GM21367 (cell line): ENCODE results near the gene DNM2.

ENCODE experiments used
- ATAC-seq: cut with Tn5 transposase; IDR thresholded peaks from one replicate; pipeline ENCODE4 v1.9.1; 2021; ENCODE audit not compliant: unreplicated experiment

The DNM2 gene

DNA sequence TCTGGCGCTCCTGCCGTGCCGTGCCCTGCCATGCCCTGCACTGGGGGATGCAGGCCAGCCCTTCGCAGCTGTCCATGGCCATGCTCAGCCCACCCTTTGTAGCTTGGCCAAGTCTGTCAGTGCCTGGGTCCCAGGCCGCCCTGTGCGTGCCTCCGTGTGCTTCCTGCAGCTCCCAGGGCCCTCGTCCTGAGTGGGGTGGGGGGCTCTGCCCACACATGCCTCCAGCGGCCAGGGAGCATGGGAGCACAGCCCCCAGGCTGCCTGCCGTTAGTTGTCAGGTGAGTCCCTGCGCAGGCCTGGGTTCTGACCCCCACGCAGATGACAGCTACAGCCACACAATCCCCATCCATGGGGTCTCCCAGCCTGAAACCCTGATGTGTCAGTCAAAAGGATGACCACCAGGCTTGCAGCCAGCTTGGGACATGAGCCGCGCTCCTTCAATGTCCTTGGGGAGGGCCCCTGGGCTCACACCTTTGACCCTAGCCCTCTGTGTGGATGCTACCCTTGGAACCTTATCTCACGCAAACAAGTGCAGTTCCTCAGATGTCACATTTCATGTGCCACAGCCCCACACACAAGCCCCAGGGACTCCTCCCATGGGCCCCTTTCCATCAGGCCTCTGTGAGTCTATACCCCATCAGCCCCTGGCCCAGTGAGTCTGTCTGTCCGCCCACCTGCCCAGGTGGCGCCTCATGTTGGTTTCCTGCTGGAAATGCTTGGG, 93.7 kb downstream of the DNM2 start:
- no peak for ATAC-seq

DNA sequence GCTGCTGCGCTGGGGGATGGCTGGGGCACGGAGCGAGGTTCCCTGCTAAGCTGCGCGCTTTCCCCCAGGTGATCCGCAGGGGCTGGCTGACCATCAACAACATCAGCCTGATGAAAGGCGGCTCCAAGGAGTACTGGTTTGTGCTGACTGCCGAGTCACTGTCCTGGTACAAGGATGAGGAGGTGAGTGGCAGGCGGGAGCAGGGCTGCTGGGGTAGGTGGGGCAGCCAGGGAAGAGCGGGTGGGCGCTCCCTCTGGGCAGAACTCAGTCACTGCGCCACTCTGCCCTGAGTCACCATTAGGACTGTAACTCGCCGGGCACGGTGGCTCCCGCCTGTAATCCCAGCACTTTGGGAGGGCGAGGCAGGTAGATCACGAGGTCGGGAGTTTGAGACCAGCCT, 94.3 kb downstream of the DNM2 start:
- ATAC-seq = no peak

DNA sequence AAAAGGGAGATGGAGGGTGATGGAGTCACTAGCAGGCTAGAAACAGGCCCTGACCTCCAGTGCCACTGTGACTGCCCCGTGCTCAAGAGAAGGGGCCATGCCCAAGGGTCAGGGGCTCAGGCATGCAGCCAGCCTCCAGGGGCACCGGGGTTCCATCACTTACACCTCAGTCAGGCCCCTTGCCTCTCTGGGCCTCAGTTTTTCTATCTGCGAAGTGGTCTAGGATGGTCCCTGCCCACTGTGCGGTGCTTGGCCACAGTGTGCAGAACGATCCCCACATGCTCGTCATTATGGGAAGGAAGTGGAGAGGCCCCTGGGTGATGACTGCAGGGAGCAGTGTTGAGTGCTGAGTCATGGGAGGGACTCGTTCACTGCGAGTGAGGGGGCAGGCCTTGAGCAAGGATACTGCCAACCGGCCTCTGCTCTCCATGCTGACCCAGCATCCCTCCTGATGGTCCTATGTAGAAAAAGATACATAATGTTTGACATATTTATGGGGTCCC, 95.1 kb downstream of the DNM2 start:
- ATAC-seq = no peak

DNA sequence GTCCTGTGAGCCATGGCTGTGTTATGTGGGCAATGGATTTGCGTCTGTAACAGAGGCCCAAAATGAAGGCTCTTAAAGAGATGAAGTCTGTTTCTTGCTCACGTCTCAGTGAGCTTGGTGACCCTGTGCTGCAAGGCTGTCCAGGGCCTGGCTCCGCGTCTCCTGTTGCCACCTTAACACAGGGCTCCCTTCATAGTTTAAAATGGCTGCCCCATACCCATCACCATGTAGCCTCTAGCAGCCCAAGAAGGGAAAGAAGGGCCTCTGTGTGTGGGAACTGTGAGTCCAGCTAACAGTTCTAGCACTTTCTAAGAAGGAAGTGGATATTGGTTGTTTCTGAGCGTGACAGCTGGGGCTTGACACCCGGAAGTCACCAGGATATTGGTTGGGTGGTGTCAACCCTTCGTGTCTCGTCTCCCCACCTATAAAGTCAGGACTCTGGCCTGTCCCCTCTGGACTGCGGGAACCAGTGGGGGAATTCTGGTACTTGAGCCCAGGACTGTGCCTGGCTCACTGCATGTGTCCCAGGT, 97.2 kb downstream of the DNM2 start:
- ATAC-seq = no peak

DNA sequence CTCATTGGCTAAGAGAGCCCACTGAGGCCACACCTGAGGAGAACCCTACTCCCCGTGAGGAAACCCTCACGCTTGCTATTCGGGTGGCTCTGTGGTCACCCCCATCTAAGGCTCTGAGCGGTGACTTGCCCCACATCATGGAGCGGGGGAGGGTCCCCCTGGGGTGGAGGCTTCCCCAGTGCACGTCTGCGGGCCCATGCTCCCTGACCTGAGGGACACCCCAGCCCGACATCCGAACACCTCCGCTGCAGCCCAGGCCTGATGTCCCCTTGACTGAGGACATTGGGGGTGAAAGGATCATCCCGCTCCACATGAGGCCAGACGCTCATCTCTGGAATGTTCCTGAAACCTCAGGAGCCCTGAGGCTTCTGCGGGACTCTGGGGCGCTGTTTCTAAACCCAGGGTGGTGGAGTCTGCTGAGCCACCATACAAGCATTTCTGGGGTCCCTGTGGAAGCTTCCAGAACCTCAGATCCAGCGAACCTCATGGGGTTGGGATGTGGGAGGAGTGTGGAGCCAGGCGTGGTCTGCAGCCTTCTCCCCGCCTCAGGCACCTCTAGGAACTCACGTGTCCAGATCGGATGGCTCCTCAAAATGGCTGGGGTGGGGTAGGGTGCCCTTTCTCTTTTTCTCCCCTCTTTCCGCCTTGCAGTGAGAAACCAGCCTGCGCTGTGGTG, 98.2 kb downstream of the DNM2 start:
- no peak for ATAC-seq

DNA sequence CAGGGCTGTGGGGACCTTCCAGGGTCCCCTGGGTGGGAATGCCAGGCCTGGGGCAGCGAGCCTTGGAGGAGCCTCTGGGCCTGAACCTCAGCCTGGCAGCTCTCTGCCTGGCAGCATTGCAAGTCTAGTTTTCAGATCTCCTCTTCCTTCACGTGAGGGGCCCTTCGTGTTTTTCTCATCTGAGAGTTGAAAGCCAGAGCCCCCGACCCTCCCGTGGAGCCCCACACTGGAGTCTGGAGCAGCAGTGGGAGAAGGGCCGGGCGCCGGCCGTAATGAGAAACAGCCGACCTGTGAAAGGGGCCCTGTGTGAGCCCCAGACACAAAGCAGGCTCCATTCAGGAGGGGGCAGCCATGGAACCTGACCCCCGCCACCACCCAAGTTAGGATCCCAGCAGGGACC, 98.8 kb downstream of the DNM2 start:
- no peak for ATAC-seq

DNA sequence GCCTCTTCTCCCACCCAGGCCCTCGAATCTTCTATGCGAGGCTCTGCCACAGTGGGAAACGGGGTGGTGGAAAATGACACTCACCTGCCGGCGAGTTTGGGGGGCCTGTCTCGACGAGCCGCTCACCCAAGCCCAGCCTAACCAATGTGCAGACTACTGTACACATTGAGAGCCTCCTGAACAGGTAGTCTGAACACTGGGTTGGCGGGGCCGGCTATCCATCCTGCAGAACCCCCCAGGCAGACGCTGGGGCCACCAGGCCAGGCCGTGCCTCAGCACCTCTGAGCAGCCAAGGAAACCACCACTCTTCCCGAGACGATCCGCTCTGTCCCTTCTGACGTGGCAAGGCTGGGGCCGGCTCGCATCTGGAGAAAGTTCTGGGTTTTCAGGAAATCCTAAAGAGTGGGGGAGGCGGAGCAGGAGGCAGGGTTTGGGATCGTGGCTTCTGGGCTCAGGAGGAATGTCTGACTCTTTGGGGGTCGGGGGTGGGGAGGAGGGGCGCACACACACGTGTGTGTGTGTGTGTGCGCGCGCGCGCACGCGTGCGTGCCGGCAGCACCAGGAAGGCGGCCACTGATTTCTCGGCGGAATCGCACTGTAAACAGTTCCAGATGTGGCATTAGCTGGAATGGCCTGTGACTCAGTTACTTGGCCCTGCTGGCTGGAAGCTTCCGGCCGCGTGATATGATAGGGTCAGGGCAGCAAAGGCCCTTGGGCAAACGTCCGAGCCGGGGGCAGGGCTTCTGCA, 99.6 kb downstream of the DNM2 start:
- ATAC-seq = no peak

DNA sequence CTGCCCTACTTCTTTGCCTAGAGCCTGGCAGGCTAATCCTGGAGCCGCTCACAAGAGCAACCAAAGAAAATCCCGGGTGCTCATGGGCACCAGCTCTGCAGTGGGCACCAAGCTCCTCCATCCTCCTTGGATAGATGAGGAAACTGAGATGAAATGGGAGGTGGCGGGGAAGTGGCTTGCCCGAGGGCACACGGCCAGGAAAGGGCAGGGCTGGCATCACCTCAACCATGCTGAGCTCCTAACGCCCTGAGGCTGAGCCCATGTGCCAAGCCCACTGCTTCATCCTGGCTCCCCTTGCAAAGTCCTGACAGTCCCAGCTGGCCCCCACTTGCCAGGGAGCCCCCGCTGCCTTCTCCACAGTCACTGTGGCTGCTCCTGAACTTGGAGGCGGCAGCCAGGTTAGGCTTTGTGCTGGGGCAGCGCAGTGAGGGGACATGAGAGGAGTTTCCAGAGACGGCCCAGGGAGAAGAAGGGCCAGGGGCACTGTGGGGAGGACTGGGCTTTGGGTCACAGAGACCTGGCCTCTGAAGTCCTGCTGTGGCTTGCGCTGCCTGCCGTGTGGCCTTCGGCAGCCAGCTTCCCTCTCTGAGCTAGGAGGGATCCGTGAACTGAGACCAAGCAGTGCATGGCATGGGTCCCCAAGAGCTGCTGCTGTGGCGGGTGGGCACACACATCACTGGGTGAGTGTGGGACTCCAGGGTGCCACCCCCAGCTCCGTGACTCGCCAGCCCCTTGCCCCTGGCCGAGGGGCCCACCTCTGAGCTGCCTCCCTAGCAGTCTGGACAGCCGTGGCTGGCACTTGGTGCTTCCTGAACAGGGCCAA, 100.6 kb downstream of the DNM2 start:
- ATAC-seq = no peak

DNA sequence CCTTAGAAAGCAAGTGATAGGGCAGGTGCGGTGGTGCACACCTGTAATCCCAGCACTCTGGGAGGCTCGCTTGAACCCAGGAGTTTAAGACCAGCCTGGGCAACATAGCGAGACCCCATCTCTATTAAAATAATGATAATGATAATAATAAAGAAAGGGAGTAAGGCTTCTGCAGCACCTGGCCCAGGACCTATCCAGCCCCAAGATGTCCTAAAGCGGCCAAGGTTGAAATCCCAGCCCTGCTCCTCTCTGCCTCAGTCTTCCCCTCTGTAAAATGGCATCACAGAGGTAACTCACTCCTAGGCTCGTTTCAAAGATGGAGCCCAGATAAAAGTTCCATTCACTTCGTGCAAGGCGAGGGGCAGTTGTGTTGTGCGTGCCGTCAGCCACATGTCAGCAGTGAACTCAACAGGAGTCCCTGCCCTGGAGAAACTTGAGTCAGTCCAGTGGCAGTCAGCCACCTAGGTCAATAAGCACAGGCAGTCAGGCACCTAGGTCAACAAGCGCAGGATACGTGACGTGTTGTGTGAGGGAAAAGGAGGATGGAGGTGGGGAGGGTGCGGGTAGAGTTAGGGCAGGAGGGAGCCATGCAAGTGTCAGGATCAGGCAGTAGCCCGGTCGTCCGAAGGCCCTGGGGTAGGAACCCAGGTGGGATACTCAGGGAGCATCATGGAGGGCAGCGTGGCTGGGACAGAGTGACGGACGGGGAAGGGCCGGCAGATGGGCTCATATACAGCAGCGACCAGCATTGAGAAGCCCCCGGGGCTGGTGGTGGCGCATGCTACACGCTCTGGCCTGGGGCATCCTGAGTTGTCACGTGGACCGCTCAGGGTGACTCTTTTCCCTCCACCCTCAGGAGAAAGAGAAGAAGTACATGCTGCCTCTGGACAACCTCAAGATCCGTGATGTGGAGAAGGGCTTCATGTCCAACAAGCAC, 101.5 kb downstream of the DNM2 start:
- no peak for ATAC-seq

DNA sequence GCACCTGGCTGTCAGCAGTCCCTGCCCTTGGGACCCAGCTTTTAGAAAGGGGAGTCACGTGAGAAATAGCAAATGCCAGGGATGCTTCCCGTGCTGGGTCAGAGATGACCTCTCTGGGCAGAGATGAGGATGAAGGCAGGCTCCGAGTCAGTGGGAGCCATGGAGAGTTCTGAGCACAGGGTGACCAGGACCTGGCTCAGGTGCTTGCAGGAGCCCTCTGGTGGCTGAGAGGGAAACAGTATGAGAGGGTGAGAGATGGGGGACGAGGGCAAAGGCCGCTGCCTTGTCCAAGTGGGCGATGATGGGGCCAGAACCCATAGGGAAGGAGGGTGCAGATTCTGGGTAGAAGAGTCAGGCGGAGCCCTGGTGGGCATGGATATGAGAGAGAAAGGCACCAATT, 102.3 kb downstream of the DNM2 start:
- no peak for ATAC-seq

DNA sequence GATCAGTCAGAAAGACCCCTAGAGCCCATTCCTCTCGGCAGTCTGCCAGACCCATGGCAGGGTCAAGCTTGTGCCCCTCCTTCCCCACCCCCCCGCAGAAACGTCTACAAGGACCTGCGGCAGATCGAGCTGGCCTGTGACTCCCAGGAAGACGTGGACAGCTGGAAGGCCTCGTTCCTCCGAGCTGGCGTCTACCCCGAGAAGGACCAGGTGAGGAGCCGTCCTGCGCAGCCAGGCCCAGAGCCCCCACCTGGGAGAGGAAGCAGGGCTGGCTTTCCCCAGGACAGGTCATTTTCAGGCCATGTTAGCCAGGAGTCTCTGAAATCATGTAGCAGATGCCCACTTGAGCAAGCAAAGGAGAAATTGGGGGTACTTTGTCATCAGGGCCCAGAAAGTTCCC, 105.8 kb downstream of the DNM2 start:
- no peak for ATAC-seq

DNA sequence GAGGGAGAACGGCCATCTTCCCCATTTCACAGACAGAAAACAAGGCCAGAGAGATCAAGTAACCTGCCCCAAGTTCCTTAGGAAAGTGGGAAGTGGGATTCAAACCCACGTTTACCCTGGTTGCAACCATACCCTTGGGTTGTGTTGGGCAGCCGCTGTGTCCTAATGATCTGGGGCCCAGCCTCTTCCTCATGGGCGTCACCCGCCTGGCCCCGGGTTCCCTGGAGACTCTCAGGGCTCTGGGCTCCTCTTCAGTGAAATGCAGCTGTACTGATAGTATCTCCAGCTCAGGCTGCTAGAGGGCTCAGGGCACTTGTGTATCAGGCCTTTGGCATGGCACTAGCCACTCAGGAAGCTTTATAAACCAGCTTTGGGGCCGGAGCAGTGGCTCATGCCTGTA, 108.4 kb downstream of the DNM2 start:
- no peak for ATAC-seq

DNA sequence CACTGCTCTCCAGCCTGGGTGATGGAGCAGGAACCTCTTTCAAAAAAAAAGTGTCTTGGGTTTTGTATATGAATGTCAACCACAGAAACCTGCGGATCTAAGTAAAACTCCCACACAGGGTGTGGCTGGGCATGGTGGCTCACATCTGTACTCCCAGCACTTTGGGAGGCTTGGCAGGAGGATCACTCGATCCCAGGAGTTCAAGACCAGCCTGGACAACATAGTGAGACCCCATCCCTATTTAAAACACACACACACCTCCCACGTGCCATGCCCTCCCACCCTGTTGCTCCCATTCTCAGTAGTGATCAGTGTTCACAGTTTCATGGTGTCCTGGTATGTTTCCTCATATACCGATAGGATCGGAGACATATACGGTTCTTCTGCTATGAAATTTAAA, 109.0 kb downstream of the DNM2 start:
- ATAC-seq = no peak

DNA sequence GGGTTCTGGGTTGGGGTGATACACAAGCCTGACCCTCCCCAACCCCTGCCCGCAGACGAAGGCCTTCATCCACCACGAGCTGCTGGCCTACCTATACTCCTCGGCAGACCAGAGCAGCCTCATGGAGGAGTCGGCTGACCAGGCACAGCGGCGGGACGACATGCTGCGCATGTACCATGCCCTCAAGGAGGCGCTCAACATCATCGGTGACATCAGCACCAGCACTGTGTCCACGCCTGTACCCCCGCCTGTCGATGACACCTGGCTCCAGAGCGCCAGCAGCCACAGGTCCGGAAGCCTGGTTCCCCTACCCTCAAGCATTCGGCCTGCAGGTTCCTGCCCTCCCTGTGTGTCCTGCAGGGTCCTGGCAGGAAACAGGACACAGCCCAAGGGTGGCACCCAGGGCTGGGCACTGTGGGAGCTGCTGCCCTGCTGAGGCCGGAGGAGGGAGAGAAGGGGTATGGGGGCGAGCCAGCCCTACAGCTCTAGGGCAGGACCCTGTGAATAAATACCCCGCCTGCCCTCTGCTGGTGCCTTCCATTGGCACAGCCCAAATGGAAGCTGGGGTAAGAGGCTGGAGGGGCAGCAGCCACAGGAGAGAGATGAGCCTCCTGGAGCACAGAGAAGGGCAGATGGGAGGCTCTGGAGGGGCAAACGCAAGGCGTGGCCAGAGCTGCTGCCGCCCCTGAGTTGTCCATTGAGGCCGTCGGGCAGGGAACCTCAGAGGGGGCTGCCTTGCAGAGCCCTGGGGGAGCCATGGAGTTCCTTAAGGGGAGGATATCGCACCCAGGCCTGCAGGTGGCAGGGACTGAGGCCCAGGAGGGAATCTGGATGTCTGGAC, 111.3 kb downstream of the DNM2 start:
- no peak for ATAC-seq

DNA sequence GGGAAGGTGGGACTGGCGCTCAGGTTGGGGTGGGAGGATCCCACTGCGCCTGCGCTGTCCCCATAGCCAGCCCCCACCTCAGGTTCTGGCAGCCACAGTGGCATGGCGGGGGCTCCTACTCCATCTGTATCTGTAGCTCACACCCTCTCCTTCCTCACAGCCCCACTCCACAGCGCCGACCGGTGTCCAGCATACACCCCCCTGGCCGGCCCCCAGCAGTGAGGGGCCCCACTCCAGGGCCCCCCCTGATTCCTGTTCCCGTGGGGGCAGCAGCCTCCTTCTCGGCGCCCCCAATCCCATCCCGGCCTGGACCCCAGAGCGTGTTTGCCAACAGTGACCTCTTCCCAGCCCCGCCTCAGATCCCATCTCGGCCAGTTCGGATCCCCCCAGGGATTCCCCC, 112.1 kb downstream of the DNM2 start:
- ATAC-seq = no peak

DNA sequence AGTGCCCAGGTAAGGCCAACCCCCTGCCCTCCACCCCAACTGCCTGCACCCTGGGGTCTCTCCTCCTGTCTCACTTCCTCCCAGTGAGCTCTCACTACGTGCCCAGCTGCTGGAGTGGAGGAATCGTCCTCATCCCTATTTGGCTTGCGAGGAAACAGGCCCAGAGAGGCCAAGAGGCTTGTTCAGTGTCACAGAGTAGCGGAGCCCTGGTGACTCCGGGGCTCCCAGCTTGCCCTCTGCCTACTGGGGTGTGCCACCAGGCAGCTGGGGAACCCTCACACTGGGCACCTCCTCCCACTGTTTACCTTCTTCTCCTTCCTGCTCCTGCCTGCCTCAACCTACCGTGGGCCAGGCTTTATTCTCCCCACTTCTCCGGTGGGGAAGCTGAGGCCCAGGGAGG, 112.5 kb downstream of the DNM2 start:
- ATAC-seq = no peak

DNA sequence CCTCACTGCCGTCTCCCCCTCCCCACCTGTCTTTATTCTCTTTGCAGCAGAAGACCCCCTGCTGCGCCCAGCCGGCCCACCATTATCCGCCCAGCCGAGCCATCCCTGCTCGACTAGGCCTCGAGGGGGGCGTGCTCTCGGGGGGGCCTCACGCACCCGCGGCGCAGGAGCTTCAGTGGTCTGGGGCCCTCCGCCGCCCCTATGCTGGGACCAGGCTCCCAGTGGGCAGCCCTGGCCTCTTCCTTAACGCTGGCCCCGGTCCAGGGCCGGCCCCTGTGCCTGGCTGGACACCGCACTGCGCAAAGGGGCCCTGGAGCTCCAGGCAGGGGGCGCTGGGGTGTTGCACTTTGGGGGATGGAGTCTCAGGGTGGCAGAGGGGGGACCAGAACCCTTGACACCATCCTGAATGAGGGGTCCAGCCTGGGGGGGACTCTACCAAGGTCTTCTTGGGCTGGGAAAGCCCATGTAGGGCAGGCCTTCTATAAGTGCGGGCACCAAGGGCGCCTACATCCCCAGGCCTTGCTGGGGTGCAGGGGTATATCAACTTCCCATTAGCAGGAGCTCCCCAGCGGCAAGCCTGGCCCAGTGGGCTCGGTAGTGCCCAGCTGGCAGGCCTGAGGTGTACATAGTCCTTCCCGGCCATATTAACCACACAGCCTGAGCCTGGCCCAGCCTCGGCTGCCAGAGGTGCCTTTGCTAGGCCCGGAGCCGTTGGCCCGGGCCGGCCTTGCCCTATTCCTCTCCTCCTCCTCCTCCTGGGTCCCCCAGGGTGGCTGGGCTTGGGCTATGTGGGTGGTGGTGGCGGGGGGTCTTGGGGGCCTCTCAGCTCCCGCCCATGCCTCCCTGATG, 113.3 kb downstream of the DNM2 start:
- ATAC-seq = no peak
